Vagina (tissue), 2 donors: ENCODE data around the gene ZNF528. TPM values are rescaled to one million over a fixed set of nuclear protein-coding genes. Genes with fewer than 3 reads are reported as not detected.

Experiments used
- DNase-seq, 2 donors: peaks; one replicate each; pipeline ENCODE4 v3.0.0-alpha.2; 2017; ENCODE audit errors: extremely low spot score in 2 of 2
- H3K27ac ChIP-seq: fragments of 200-600 bp; sonication (generic); one replicate; pipeline ENCODE4 v1.5.1; 2019
- H3K27me3 ChIP-seq: fragments of 200-600 bp; sonication (generic); one replicate; pipeline ENCODE4 v1.5.1; 2019
- H3K36me3 ChIP-seq, 2 donors: fragments of 200-600 bp; sonication (generic); one replicate each; pipeline ENCODE4 v1.5.1; 2017 to 2019
- H3K4me1 ChIP-seq: fragments of 200-600 bp; sonication (generic); one replicate; pipeline ENCODE4 v1.5.1; 2019
- H3K4me3 ChIP-seq, 2 donors: fragments of 200-600 bp; sonication (generic); 1 replicate in 1 of 2; 2 replicates in 1 of 2; pipeline ENCODE4 v1.5.1; 2016 to 2019
- H3K9me3 ChIP-seq: fragments of 200-600 bp; sonication (generic); one replicate; pipeline ENCODE4 v1.5.1; 2019
- CTCF ChIP-seq, 3 experiments: fragments of 450-650 bp in 2 of 3; fragments of 200-600 bp in 1 of 3; sonication (generic) in 1 of 3; IDR thresholded peaks; one replicate each; pipeline ENCODE4 v1.5.1; 2017 to 2019; ENCODE audit warnings: antibody characterized with exemption in 3 of 3, mild to moderate bottlenecking in 2 of 3, moderate library complexity in 2 of 3
- POLR2A ChIP-seq, 2 donors: fragments of 450-650 bp; IDR thresholded peaks; one replicate each; pipeline ENCODE4 v1.6.1; 2017; ENCODE audit warnings: antibody characterized with exemption in 2 of 2, mild to moderate bottlenecking in 2 of 2, moderate library complexity in 2 of 2
- POLR2AphosphoS5 ChIP-seq, 2 donors: sonication (generic); formaldehyde crosslinking; IDR thresholded peaks; one replicate each; pipeline ENCODE4 v1.9.0; 2017; ENCODE audit warnings: antibody characterized with exemption in 2 of 2, mild to moderate bottlenecking in 2 of 2, low read depth in 1 of 2; ENCODE audit not compliant: insufficient read depth in 1 of 2
- intact Hi-C: fragments of 100-400 bp; cut with DNase I; formaldehyde crosslinking; loops from one replicate; pipeline ENCODE4 v1.15.1; 2023
- total RNA-seq: library from RNA; depleted of rRNA; stranded (reverse); fragments of >200 nt; gene quantifications from one replicate; pipeline ENCODE4 v1.2.3, GENCODE V29; 2016

The ZNF528 gene
- total RNA-seq, 1 donor from 2014 or later = 11.0 TPM

DNA sequence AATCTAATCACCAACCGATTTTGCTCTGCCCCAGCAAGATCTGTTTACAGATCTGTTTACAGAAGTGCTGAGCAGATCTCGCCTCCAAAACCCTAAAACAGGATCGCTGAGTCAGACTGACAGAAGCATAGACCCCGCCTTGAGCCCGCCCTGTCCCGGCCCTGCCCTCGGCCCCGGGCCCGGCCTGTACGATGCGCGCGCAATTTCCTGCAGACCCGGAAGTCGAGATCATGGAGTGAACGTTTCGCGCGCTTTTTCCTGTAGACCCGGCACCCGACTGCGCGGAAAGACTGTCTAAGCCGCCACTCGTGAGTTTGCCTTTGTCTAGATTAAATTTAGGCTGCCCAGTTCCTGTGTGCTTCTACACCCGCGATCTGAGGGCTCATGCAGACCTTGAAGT is 31.3 kb downstream of the ZNF528 start, which contains the start of gene ZNF534:
TSS of gene ZNF534 (plus strand) at position 212 of the 400 bp plus-strand sequence. CDS start 2,327 bp downstream, outside the sequence.
- no peaks in the 10 kb centered on the region for H3K4me1 ChIP-seq
- peaks cover 11% of the 10 kb centered on the region for H3K9me3 ChIP-seq
- intact Hi-C loops = no loop called here
- DNase-seq = no peak
- no peaks in the 10 kb centered on the region for H3K27me3 ChIP-seq
- no peak for TF ChIP-seq POLR2A (IDR thresholded peaks at IDR 0.05)
- no peak for TF ChIP-seq CTCF (IDR thresholded peaks at IDR 0.05)
- TF ChIP-seq POLR2AphosphoS5 (IDR thresholded peaks at IDR 0.05; ENCODE audit: insufficient read depth in 1 of 2, low read depth in 1 of 2) = no peak
- H3K27ac ChIP-seq = no peak within 1 kb of the TSS
- no peak within 1 kb of the TSS for H3K4me3 ChIP-seq
- H3K36me3 ChIP-seq = peaks cover 0 to 17% of the 10 kb centered on the region in 2 donors

DNA sequence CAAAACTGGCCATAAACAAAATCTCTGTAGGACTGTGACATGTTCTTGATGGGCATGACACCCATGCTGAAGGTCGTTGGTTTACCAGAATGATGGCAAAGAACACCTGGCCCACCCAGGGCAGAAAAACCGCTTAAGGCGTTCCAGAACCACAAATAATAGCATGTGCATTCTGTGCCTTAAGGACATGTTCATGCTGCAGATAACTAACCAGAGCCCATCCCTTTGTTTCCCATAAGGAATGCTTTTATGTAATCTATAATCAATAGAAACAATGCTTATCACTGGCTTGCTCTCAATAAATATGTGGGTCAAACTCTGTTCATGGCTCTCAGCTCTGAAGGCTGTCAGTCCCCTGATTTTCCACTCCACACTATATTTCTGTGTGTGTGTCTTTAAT is 44.5 kb downstream of the ZNF528 start:
- H3K27ac ChIP-seq = no peak overlapping the region
- TF ChIP-seq POLR2AphosphoS5 (IDR thresholded peaks at IDR 0.05; ENCODE audit: insufficient read depth in 1 of 2, low read depth in 1 of 2) = no peak
- no peak for TF ChIP-seq CTCF (IDR thresholded peaks at IDR 0.05)
- TF ChIP-seq POLR2A (IDR thresholded peaks at IDR 0.05) = no peak
- H3K4me1 ChIP-seq = no peaks in the 10 kb centered on the region
- peaks cover 0 to 7% of the 10 kb centered on the region in 2 donors for H3K36me3 ChIP-seq
- H3K27me3 ChIP-seq = no peaks in the 10 kb centered on the region
- H3K4me3 ChIP-seq = no peak overlapping the region
- intact Hi-C loops = no loop called here
- peaks cover 5% of the 10 kb centered on the region for H3K9me3 ChIP-seq
- DNase-seq = no peak

GRCh38 chr19:52444506-52444905 is 46.9 kb downstream of the ZNF528 start:
- H3K36me3 ChIP-seq = no peaks in the 10 kb centered on the region
- H3K4me1 ChIP-seq = no peaks in the 10 kb centered on the region
- intact Hi-C loops = no loop called here
- peaks cover 5% of the 10 kb centered on the region for H3K9me3 ChIP-seq
- TF ChIP-seq CTCF (IDR thresholded peaks at IDR 0.05) (no peak), POLR2AphosphoS5 (IDR thresholded peaks at IDR 0.05; ENCODE audit: insufficient read depth in 1 of 2, low read depth in 1 of 2) (no peak), POLR2A (IDR thresholded peaks at IDR 0.05) (no peak)
- H3K27me3 ChIP-seq = no peaks in the 10 kb centered on the region
- no peak overlapping the region for H3K4me3 ChIP-seq
- H3K27ac ChIP-seq = no peak overlapping the region
- no peak for DNase-seq

- Histone ChIP-seq H3K4me1 (peaks cover 6% of the 10 kb centered on the region), H3K27ac (no peak overlapping the region), H3K4me3 (no peak overlapping the region), H3K36me3 (peaks cover 0 to 10% of the 10 kb centered on the region in 2 donors), H3K9me3 (peaks cover 18% of the 10 kb centered on the region), H3K27me3 (no peaks in the 10 kb centered on the region)
- no peak for TF ChIP-seq POLR2AphosphoS5 (IDR thresholded peaks at IDR 0.05; ENCODE audit: insufficient read depth in 1 of 2, low read depth in 1 of 2)
- TF ChIP-seq CTCF (IDR thresholded peaks at IDR 0.05) = no peak
- no peak for TF ChIP-seq POLR2A (IDR thresholded peaks at IDR 0.05)
- no peak for DNase-seq
- intact Hi-C loops = no loop called here
Measured at GRCh38 chr19:52451241-52451640, 53.6 kb downstream of the ZNF528 start.

DNA sequence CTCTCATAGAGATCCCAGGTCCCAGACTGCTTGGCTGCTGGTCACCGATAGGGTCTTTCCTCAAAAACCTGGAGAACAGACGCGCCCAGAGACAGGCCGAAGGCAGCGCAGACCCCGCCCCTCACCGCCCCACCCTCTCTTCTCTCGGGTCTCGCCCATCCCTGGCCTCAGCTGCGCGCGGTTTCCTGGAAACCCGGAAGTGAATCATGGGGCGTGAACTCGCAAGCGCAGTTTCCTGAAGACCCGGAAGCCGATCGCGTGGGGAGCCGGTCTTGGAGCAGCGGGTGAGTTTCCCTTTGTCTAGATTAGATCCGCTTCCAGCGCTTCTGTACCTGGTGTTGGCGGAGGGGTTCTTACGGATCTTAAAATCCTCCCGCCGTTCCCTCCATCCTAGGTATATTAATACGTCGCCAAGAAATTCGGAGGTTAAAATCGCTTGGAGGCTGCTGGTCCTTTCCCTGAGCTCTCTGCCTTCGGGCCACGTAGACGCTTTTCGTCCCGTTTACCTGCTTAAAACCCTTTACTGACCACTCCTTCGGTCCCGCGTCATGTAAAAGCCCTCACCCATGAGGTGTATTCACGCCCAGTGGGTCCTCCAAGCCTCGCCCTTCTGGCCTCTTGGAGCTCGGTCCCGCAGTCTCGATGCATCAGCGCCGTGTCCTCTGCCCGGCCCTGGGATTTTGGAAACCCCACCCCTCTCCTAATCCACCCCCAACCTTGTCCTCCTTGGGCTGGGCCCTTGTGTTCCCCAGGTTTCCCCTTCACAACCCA is 55.9 kb downstream of the ZNF528 start, which contains the start of gene ZNF578:
TSS of gene ZNF578 (plus strand) at position 230 of the 771 bp plus-strand sequence. CDS start 48,293 bp downstream, outside the sequence.
- no peaks in the 10 kb centered on the region for H3K27me3 ChIP-seq
- H3K4me1 ChIP-seq = peaks cover 6% of the 10 kb centered on the region
- intact Hi-C loops = no loop called here
- peaks cover 3 to 33% of the 10 kb centered on the region in 2 donors for H3K36me3 ChIP-seq
- no peak for TF ChIP-seq CTCF (IDR thresholded peaks at IDR 0.05)
- DNase-seq = no peak
- no peak within 1 kb of the TSS for H3K27ac ChIP-seq
- H3K9me3 ChIP-seq = peaks cover 25% of the 10 kb centered on the region
- H3K4me3 ChIP-seq = peak within 1 kb of the TSS; percentile 55 to 59
